ENCODE data around the gene TRAM2. TPM values are rescaled to one million over a fixed set of nuclear protein-coding genes. Genes with fewer than 3 reads are reported as not detected.

Gene TRAM2
- total and polyA plus RNA-seq, 9 of the 15 experiments (the other 6 are each of a cell fraction or from before 2014, with no cell fraction given), result 2.6 to 13.3 (median 8.9) TPM

- TF ChIP-seq MGA (IDR thresholded peaks at IDR 0.05) (no peak), JUND (IDR thresholded peaks at IDR 0.05; ENCODE audit: borderline replicate concordance, low read depth, low read length) (0 out of 2 replicates have a peak, but pooled peaks have one; percentile 20), JUND (tag; IDR thresholded peaks at IDR 0.05; ENCODE audit: borderline replicate concordance, low read depth, low read length) (no peak), ATF3 (IDR thresholded peaks at IDR 0.05) (peak; percentile 40), ATF3 (CRISPR knock-in tag; conservative IDR thresholded peaks at IDR 0.05) (no peak), MYC (IDR thresholded peaks at IDR 0.05; ENCODE audit: low read depth, low read length) (no peak), MYC (CRISPR knock-in tag; IDR thresholded peaks at IDR 0.05; ENCODE audit: borderline replicate concordance, low read depth) (no peak), KDM1A (IDR thresholded peaks at IDR 0.05) (0 out of 4 replicates have a peak, but pooled peaks of 1 of the 2 experiments have one; percentile 27), ATF7 (IDR thresholded peaks at IDR 0.05) (no peak), CXXC5 (CRISPR knock-in tag; IDR thresholded peaks at IDR 0.05) (no peak)
Observed at GRCh38 chr6:52522655-52523054, 54.2 kb downstream of the TRAM2 start (continued).
